Left renal cortex interstitium (tissue), 4 donors: ENCODE data around the gene AFF3. TPM values are rescaled to one million over a fixed set of nuclear protein-coding genes. Genes with fewer than 3 reads are reported as not detected.

Experiments
- DNase-seq, 4 donors: peaks; one replicate each; pipeline ENCODE4 v3.0.0-alpha.2; 2013; ENCODE audit warnings: low read depth in 4 of 4, low spot score in 2 of 4, missing footprints in 1 of 4
- polyA plus RNA-seq, 4 donors: library from polyadenylated mRNA; unstranded; fragments of 120-200 nt; gene quantifications; one replicate each; pipeline ENCODE4 v1.2.1, GENCODE V29; 2013; ENCODE audit not compliant: insufficient read length in 4 of 4

The AFF3 gene
- polyA plus RNA-seq, 4 donors: 18.4 to 26.6 (median 24.0) TPM

GRCh38 chr2:100050685-100051084 lies 91.7 kb downstream of the AFF3 start:
- DNase-seq: no peak

DNA sequence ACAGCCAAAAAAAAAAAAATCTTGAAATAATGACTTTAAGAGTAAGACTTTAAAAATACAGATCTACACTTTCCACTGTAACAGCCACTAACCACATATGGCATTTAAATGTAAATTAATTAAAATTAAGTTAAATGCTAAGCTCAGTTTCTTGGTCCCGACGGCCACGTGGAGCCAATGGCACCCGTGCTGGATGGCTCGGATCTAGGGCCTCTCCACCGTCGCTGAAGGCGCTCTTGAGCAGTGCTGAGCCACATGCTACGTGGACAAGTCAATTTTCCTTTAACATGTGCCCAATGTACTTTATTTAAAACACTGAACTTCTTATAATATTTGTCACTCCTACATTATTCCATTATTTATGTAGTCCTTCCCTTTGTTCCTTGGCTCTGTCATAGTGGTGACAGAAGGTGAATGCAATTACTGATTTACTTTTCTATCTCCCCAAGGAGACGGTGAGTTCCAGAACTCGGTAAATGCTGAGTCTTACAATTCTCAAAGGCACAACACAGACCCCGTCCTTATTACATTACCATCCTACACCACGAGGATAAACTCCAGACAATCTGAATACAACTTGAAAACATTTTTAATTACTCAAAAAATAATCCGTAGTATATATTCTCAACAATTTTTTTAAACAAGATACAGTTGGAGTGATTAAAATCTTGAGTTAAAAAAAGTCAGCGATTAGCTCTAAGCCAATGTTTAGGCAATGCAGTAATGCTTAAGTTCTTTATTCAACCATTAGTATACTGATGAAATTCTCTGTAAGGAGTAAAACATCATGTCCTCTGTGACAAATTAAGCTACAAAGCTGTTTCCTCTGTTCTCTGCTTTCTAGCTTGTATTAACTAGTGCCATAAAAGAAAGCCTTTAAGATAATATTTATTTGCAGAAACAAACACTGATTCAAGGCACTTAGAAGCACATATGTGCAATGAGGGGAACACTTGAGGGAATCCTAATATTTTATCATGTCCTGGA lies 95.1 kb downstream of the AFF3 start:
- no peak for DNase-seq

GRCh38 chr2:100045000-100045399 lies 97.4 kb downstream of the AFF3 start:
- no peak for DNase-seq

- no peak for DNase-seq
These were observed 98.5 kb downstream of the AFF3 start for GRCh38 chr2:100043891-100044255.

- DNase-seq: no peak
These were observed 99.1 kb downstream of the AFF3 start for GRCh38 chr2:100043081-100043890.

GRCh38 chr2:100042562-100042961 lies 99.8 kb downstream of the AFF3 start:
- no peak for DNase-seq

DNA sequence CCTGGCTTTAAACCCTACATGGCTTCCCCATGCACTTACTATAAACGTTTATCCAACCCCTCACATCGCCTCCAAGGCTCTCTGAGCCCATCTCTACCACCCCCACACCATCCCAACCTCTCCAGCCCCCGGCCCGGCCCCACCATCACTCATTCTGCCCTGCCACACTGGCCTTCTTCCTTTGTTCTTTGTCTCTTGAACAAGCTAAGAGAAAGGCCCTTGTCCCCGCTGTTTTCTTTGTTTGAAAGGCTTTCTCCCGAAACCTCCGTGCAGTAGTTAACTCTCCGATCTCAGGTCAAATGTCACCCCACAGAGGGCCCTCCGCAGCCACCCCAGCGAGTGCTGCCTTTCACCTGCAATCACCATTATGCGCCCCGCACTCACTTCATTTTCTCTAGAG lies 100.4 kb downstream of the AFF3 start:
- DNase-seq: no peak

DNA sequence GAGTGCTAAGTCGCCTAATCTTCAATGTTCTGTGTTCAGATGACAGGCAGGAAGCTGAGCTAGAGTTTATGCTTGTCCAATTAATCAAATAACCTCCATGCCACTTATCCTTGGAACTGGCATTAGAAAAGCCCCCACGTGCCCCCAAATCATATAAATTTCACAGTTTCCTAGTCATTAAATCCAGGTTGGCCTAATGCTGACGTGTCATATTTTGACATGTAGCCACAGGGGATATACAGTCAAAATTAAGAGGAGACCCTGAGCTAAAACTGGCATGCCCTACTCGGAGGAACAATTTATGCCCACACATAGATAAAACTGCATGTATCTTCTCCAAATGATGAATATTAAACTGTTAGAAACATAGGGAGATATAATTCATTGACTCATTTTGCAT lies 101.0 kb downstream of the AFF3 start:
- DNase-seq: no peak

DNA sequence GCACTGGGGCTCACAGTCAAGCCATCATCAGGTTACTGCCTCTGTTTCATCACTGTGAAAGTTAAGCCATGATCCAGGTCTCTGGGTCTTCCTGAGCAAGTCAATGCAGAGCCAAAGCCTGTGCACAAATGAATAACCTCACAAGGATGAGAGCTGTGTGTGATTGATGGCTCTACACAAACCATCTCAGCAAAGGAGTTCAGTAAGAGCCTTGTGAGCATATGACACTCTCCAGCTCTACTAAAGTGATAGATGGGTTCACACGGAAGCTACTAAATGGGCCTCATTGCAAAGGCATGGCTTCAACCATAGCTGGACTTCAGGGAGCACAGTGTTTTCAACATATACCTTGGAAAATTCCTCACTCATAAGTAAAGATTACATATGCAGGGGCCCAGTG lies 101.5 kb downstream of the AFF3 start:
- DNase-seq: no peak

GRCh38 chr2:100039291-100039980 lies 103.0 kb downstream of the AFF3 start:
- DNase-seq: no peak

DNA sequence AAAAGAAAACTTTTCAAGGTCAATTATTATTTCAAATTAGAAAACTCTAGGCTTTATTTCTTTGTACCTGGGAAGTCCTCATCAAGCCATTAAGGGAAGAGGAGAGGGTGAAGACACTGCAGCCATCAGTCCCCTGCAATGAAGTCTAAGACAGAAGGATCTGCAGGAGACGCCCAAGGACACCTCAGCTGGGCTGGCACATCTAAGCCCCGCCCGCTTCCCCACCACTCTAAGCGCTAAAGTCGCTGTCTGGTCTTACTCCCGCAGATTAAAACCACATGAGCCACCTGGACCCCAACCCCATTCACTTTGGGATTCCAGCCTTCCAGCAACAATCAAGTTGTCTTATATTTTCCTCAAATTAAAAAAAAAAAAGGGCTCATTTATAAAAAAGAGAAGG lies 104.4 kb downstream of the AFF3 start:
- no peak for DNase-seq

- DNase-seq: no peak
These were observed 105.6 kb downstream of the AFF3 start for GRCh38 chr2:100036793-100037192.

DNA sequence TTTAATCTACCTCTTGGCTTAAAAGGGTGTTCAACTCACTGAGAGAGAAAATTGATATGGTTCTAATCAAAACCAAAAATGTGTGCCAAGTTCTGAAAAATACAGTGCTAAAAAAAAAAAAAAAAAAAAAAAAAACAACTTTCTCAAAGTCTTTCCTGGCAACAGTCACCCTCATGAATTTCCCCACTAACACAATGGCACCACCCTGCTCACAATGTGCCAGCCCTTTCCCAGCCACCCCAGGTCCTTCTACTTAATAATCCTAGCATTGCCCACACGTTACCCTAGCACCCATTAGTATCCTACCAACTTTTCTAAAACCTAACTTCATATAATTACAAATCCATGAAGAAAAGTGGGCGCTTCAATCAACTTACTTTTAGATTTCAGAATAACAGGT lies 106.4 kb downstream of the AFF3 start:
- DNase-seq: no peak

DNA sequence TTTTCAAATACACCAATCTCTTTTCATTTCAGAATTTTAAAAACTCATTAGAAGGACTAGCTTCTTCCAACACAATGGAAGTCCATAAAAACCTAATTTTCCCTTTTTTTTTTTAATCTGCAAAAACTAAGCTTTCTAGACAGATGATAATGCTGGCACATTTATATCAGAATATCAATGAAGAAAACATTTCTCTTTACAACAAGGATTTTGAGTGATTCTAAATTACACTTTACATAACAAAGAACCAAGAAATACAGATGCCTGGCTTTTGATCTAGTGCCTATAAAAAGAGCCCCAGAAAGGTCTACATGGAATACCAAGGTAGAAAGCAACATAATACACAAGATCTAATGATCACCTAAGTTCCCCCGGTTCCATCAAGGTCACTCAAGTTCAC lies 108.0 kb downstream of the AFF3 start:
- no peak for DNase-seq

GRCh38 chr2:100033976-100034375 lies 108.4 kb downstream of the AFF3 start:
- DNase-seq: no peak

DNA sequence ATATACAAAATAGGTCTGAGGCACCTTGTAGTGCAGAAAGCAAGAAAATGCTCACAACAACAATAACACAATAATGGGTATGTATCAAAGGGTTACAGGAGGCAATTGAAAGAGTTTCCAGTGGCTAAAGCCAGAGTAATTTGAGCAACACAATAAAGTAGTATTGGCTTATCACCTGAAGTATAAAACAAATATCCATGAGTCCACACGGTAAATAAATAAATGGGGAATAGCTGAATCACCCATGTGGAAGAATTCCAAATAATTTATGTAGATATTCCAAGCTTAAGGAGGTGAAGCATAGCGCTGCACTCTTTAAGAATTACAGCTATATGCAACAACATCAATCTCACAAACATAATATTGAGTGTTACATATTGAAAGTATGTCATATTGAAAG lies 110.8 kb downstream of the AFF3 start:
- no peak for DNase-seq

DNA sequence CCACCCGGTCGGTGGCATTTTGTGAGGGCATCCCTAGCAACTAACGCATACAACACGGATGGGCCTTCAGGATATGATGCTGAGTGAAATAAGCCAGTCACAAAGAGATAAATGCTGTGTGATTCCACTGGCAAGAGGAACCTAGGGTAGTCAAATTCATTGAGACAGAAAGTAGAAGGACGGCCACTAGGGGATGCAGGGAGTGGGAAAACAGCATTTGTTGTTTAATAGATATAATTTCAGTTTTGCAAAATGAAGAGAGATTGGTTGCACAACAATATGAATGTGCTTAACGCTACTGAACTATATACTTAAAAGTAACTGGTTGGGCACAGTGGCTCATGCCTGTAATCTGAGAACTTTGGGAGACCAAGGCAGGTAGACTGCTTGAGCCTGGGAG lies 112.9 kb downstream of the AFF3 start:
- no peak for DNase-seq

DNA sequence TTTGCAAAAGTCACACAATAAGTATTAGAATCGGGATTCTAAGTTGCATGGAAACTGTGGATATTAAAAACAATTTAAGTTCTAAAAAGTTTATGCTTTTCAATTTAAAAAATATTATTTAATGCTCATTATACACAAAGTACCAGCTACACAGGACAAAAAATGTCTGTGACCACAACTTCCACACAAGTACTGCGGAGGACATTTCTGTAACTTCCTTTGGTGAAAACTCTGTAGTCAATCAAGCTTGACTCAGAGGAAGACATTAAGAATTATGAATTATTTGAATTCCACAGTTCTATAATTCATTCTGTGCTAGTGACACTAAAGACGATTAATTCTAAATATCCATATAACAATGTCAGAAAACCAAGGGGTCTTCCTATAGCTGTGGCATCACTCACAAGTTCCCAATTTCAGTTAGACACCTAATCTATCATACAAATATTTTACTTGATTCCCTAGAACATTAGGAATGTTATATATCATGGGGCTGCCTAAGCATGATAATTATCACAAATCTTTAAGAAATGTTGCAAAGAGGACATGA lies 120.5 kb downstream of the AFF3 start:
- DNase-seq: no peak

- no peak for DNase-seq
These were observed 122.9 kb downstream of the AFF3 start for GRCh38 chr2:100019499-100019898.

- DNase-seq: no peak
These were observed 123.8 kb downstream of the AFF3 start for GRCh38 chr2:100018341-100019193.
